Measurements from ENCODE around the gene PEX14.

The PEX14 gene

GRCh38 chr1:10651793-10652192 lies 177.0 kb downstream of the PEX14 start:
- Histone ChIP-seq H3K9ac (ENCODE audit: low read depth in 1 of 2, low read length in 2 of 2) (no peak overlapping the region), H3K9me3 (ENCODE audit: control insufficient read depth in 1 of 2, low read length in 2 of 2) (no peaks in the 10 kb centered on the region), H3K4me3 (ENCODE audit: low read depth in 1 of 2, low read length in 2 of 2) (no peak overlapping the region), H3K4me1 (ENCODE audit: control insufficient read depth in 1 of 2, insufficient read depth in 2 of 2, low read length in 2 of 2) (no peaks in the 10 kb centered on the region), H3K27ac (ENCODE audit: low read depth, low read length) (no peak overlapping the region), H3K27me3 (ENCODE audit: control insufficient read depth in 1 of 2, insufficient read depth in 2 of 2, low read length in 2 of 2) (no peaks in the 10 kb centered on the region), H3K36me3 (ENCODE audit: control insufficient read depth in 1 of 2, insufficient read depth in 2 of 2, low read length in 2 of 2) (peaks cover 16 to 65% of the 10 kb centered on the region in 2 donors)

GRCh38 chr1:10652626-10653025 lies 177.9 kb downstream of the PEX14 start:
- peaks cover 11 to 59% of the 10 kb centered on the region in 2 donors for H3K36me3 ChIP-seq (ENCODE audit: control insufficient read depth in 1 of 2, insufficient read depth in 2 of 2, low read length in 2 of 2)

GRCh38 chr1:10653370-10654125 lies 178.8 kb downstream of the PEX14 start:
- no peak overlapping the region for H3K4me3 ChIP-seq (ENCODE audit: low read depth in 1 of 2, low read length in 2 of 2)
- no peaks in the 10 kb centered on the region for H3K4me1 ChIP-seq (ENCODE audit: control insufficient read depth in 1 of 2, insufficient read depth in 2 of 2, low read length in 2 of 2)
- H3K27me3 ChIP-seq (ENCODE audit: control insufficient read depth in 1 of 2, insufficient read depth in 2 of 2, low read length in 2 of 2), result no peaks in the 10 kb centered on the region
- no peak overlapping the region for H3K27ac ChIP-seq (ENCODE audit: low read depth, low read length)
- peaks cover 14 to 60% of the 10 kb centered on the region in 2 donors for H3K36me3 ChIP-seq (ENCODE audit: control insufficient read depth in 1 of 2, insufficient read depth in 2 of 2, low read length in 2 of 2)
- no peaks in the 10 kb centered on the region for H3K9me3 ChIP-seq (ENCODE audit: control insufficient read depth in 1 of 2, low read length in 2 of 2)
- H3K9ac ChIP-seq (ENCODE audit: low read depth in 1 of 2, low read length in 2 of 2), result no peak overlapping the region

More at GRCh38 chr1:10652626-10653025, 177.9 kb downstream of the PEX14 start:
- Histone ChIP-seq H3K4me3 (ENCODE audit: low read depth in 1 of 2, low read length in 2 of 2) (no peak overlapping the region), H3K4me1 (ENCODE audit: control insufficient read depth in 1 of 2, insufficient read depth in 2 of 2, low read length in 2 of 2) (no peaks in the 10 kb centered on the region), H3K9ac (ENCODE audit: low read depth in 1 of 2, low read length in 2 of 2) (no peak overlapping the region), H3K9me3 (ENCODE audit: control insufficient read depth in 1 of 2, low read length in 2 of 2) (no peaks in the 10 kb centered on the region), H3K27ac (ENCODE audit: low read depth, low read length) (no peak overlapping the region), H3K27me3 (ENCODE audit: control insufficient read depth in 1 of 2, insufficient read depth in 2 of 2, low read length in 2 of 2) (no peaks in the 10 kb centered on the region)

- Histone ChIP-seq H3K27me3 (ENCODE audit: control insufficient read depth in 1 of 2, insufficient read depth in 2 of 2, low read length in 2 of 2) (no peaks in the 10 kb centered on the region), H3K27ac (ENCODE audit: low read depth, low read length) (no peak overlapping the region), H3K4me3 (ENCODE audit: low read depth in 1 of 2, low read length in 2 of 2) (no peak overlapping the region), H3K9me3 (ENCODE audit: control insufficient read depth in 1 of 2, low read length in 2 of 2) (no peaks in the 10 kb centered on the region), H3K9ac (ENCODE audit: low read depth in 1 of 2, low read length in 2 of 2) (no peak overlapping the region), H3K4me1 (ENCODE audit: control insufficient read depth in 1 of 2, insufficient read depth in 2 of 2, low read length in 2 of 2) (no peaks in the 10 kb centered on the region), H3K36me3 (ENCODE audit: control insufficient read depth in 1 of 2, insufficient read depth in 2 of 2, low read length in 2 of 2) (peaks cover 16 to 65% of the 10 kb centered on the region in 2 donors)
These were observed 180.3 kb downstream of the PEX14 start for GRCh38 chr1:10655002-10655401.

- Histone ChIP-seq H3K4me1 (ENCODE audit: control insufficient read depth in 1 of 2, insufficient read depth in 2 of 2, low read length in 2 of 2) (no peaks in the 10 kb centered on the region), H3K27ac (ENCODE audit: low read depth, low read length) (no peak overlapping the region), H3K36me3 (ENCODE audit: control insufficient read depth in 1 of 2, insufficient read depth in 2 of 2, low read length in 2 of 2) (peaks cover 16 to 69% of the 10 kb centered on the region in 2 donors), H3K9ac (ENCODE audit: low read depth in 1 of 2, low read length in 2 of 2) (no peak overlapping the region), H3K9me3 (ENCODE audit: control insufficient read depth in 1 of 2, low read length in 2 of 2) (no peaks in the 10 kb centered on the region), H3K4me3 (ENCODE audit: low read depth in 1 of 2, low read length in 2 of 2) (no peak overlapping the region), H3K27me3 (ENCODE audit: control insufficient read depth in 1 of 2, insufficient read depth in 2 of 2, low read length in 2 of 2) (no peaks in the 10 kb centered on the region)
These were observed 181.7 kb downstream of the PEX14 start for GRCh38 chr1:10656431-10656830.

- H3K27ac ChIP-seq (ENCODE audit: low read depth, low read length), result no peak overlapping the region
These were observed 182.5 kb downstream of the PEX14 start for GRCh38 chr1:10657088-10657847.

GRCh38 chr1:10658396-10659066 lies 183.8 kb downstream of the PEX14 start:
- peaks cover 16 to 64% of the 10 kb centered on the region in 2 donors for H3K36me3 ChIP-seq (ENCODE audit: control insufficient read depth in 1 of 2, insufficient read depth in 2 of 2, low read length in 2 of 2)

More at GRCh38 chr1:10657088-10657847, 182.5 kb downstream of the PEX14 start:
- no peak overlapping the region for H3K4me3 ChIP-seq (ENCODE audit: low read depth in 1 of 2, low read length in 2 of 2)
- H3K27me3 ChIP-seq (ENCODE audit: control insufficient read depth in 1 of 2, insufficient read depth in 2 of 2, low read length in 2 of 2), result no peaks in the 10 kb centered on the region
- peaks cover 16 to 67% of the 10 kb centered on the region in 2 donors for H3K36me3 ChIP-seq (ENCODE audit: control insufficient read depth in 1 of 2, insufficient read depth in 2 of 2, low read length in 2 of 2)
- no peaks in the 10 kb centered on the region for H3K9me3 ChIP-seq (ENCODE audit: control insufficient read depth in 1 of 2, low read length in 2 of 2)
- no peaks in the 10 kb centered on the region for H3K4me1 ChIP-seq (ENCODE audit: control insufficient read depth in 1 of 2, insufficient read depth in 2 of 2, low read length in 2 of 2)
- H3K9ac ChIP-seq (ENCODE audit: low read depth in 1 of 2, low read length in 2 of 2), result no peak overlapping the region

GRCh38 chr1:10659218-10659617 lies 184.5 kb downstream of the PEX14 start:
- H3K36me3 ChIP-seq (ENCODE audit: control insufficient read depth in 1 of 2, insufficient read depth in 2 of 2, low read length in 2 of 2), result peaks cover 13 to 57% of the 10 kb centered on the region in 2 donors

More at GRCh38 chr1:10658396-10659066, 183.8 kb downstream of the PEX14 start:
- H3K9me3 ChIP-seq (ENCODE audit: control insufficient read depth in 1 of 2, low read length in 2 of 2), result no peaks in the 10 kb centered on the region
- no peak overlapping the region for H3K27ac ChIP-seq (ENCODE audit: low read depth, low read length)
- no peaks in the 10 kb centered on the region for H3K4me1 ChIP-seq (ENCODE audit: control insufficient read depth in 1 of 2, insufficient read depth in 2 of 2, low read length in 2 of 2)
- H3K27me3 ChIP-seq (ENCODE audit: control insufficient read depth in 1 of 2, insufficient read depth in 2 of 2, low read length in 2 of 2), result no peaks in the 10 kb centered on the region
- no peak overlapping the region for H3K4me3 ChIP-seq (ENCODE audit: low read depth in 1 of 2, low read length in 2 of 2)
- H3K9ac ChIP-seq (ENCODE audit: low read depth in 1 of 2, low read length in 2 of 2), result no peak overlapping the region

GRCh38 chr1:10659646-10660540 lies 185.1 kb downstream of the PEX14 start:
- Histone ChIP-seq H3K4me3 (ENCODE audit: low read depth in 1 of 2, low read length in 2 of 2) (no peak overlapping the region), H3K27ac (ENCODE audit: low read depth, low read length) (no peak overlapping the region), H3K9ac (ENCODE audit: low read depth in 1 of 2, low read length in 2 of 2) (no peak overlapping the region), H3K4me1 (ENCODE audit: control insufficient read depth in 1 of 2, insufficient read depth in 2 of 2, low read length in 2 of 2) (no peaks in the 10 kb centered on the region), H3K36me3 (ENCODE audit: control insufficient read depth in 1 of 2, insufficient read depth in 2 of 2, low read length in 2 of 2) (peaks cover 9 to 55% of the 10 kb centered on the region in 2 donors), H3K27me3 (ENCODE audit: control insufficient read depth in 1 of 2, insufficient read depth in 2 of 2, low read length in 2 of 2) (no peaks in the 10 kb centered on the region), H3K9me3 (ENCODE audit: control insufficient read depth in 1 of 2, low read length in 2 of 2) (no peaks in the 10 kb centered on the region)

More at GRCh38 chr1:10659218-10659617, 184.5 kb downstream of the PEX14 start:
- Histone ChIP-seq H3K27me3 (ENCODE audit: control insufficient read depth in 1 of 2, insufficient read depth in 2 of 2, low read length in 2 of 2) (no peaks in the 10 kb centered on the region), H3K4me3 (ENCODE audit: low read depth in 1 of 2, low read length in 2 of 2) (no peak overlapping the region), H3K4me1 (ENCODE audit: control insufficient read depth in 1 of 2, insufficient read depth in 2 of 2, low read length in 2 of 2) (no peaks in the 10 kb centered on the region), H3K9me3 (ENCODE audit: control insufficient read depth in 1 of 2, low read length in 2 of 2) (no peaks in the 10 kb centered on the region), H3K9ac (ENCODE audit: low read depth in 1 of 2, low read length in 2 of 2) (no peak overlapping the region), H3K27ac (ENCODE audit: low read depth, low read length) (no peak overlapping the region)
